DMS114 treated with DMSO at 0.1 percent for 48 hours (cell line): ENCODE results near the gene C9orf153.
A peak's percentile ranks its signal among the peaks of the same experiment; 100 is the strongest.

Source experiments
- DNase-seq: peaks from one replicate; lab custom pipeline; 2025; ENCODE audit not compliant: unreplicated experiment; lab: John Stamatoyannopoulos, UW

Gene C9orf153

DNA sequence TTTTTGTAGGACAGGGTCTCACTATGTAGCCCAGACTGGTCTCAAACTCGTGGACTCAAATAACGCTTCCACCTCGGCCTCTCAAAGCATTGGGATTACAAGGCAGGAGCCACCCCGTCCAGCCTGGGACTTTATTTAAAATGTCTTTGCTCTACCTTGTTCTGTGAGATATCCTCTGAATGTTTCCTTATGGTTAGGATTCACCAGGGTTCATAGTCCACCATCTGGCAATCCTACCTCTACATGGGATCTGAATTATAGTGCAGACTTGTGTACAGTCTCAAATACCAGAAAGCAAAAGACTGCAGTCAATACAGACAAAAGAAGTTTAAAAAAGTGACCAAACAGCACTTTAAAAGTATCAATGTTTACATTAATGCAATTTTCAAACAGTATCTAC is 12.8 kb upstream of the C9orf153 start:
- no peak for DNase-seq

DNA sequence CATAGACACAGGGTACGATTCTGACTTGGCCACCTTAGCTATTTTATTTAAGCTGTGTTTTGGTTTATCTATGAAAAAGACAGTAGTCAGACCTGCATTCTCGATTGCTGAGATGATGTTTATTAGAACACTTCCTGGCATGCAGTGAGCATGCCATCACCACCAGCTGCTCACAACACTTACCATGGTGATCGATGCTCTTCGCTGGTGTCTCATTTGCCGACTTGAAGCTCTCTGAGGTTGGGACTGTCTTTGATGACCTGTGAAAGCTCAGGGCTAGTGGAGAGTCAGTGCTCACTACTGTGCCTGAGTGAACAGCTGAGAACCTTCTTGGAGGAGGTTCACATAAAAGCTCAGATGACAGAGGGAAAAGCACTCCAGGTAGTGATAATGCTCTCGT is 4.4 kb upstream of the C9orf153 start:
- DNase-seq: no peak

- no peak for DNase-seq
Observed at GRCh38 chr9:86262492-86262891, 3.0 kb upstream of the C9orf153 start.

GRCh38 chr9:86257391-86257790 is 2.1 kb downstream of the C9orf153 start:
- no peak for DNase-seq

DNA sequence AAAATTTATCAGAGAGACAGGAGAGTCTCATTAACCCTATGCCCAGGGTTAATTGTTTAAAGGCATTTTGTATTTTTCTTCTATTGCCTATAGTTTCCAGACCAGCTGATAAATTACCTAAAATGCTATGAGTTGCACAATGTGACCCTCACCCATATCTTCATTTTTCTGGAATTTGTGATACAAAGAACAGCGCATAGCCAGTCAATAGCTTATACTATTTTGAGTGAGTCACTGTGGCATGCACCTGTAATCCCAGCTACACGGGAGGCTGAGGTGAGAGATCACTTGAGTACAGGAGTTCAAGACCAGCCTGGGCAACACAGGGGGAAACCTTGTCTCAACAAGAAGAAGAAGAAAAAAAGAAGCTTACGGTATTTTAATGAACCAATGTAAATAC is 2.8 kb downstream of the C9orf153 start:
- DNase-seq: no peak

GRCh38 chr9:86253577-86253976 is 5.9 kb downstream of the C9orf153 start:
- DNase-seq: no peak

DNA sequence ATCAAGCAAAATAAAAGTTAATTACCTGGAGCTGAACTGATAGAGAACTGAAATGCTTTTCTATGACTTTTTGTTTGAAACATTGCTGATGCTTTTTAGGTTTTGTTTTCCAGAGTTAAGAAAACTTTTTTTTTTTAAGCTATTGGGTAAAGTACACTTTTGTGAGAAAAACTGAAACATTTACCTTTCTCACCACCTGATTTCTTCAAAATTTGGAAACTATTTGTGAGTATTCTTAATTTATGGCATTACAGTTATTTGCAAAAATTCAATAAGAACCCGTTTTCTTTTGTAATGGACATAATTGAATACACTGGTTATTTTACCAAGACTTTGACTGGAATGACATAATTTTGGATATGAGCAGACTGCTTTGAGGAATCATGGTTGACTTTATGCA is 6.6 kb downstream of the C9orf153 start:
- DNase-seq: no peak

- DNase-seq: no peak
Observed at GRCh38 chr9:86250123-86250522, 9.3 kb downstream of the C9orf153 start.

GRCh38 chr9:86248746-86249145 is 10.7 kb downstream of the C9orf153 start:
- DNase-seq: no peak

GRCh38 chr9:86246752-86247161 is 12.7 kb downstream of the C9orf153 start:
- DNase-seq: no peak

- no peak for DNase-seq
Observed at GRCh38 chr9:86242071-86242470, 17.4 kb downstream of the C9orf153 start.

DNA sequence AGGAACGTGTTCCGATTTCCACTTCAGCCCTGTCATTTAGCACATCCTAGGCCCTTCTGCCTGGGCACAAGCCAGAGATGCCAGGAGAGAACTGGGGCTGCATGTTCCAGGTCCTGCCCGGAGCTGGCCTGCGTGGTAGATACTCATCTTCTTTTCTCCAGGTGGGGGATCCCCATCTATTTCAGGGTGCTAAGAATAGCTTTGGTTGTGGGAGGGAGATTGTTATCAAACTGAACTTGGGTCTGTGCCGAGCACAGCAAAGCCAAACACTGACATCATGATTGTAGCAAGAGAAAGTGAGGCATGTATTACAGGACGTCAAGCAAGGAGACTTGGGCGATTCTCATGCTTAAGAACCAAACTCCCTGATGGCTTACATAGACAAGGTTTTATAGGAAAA is 18.2 kb downstream of the C9orf153 start:
- DNase-seq: no peak

- DNase-seq: peak; percentile 11
Observed at GRCh38 chr9:86238861-86239770, 20.3 kb downstream of the C9orf153 start.

DNA sequence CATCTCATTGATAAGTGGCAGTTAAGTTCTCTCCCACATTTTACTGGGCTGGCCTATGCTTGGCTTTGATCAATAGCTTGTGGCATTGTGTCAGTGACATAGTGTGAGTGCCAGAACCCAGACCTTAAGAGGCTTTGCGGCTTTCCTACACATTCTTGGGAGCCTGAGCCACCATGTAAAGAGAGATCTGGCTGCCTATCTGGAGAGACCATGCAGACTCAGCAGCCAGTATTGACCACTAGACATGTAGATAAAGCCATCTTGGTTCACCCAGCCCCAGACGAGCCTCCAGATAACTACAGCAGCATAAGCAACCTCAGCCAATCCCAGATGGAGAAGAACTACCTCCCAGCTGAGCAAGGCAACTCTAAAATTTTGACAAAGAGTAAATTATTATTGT is 28.6 kb downstream of the C9orf153 start:
- DNase-seq: no peak

- DNase-seq: no peak
Observed at GRCh38 chr9:86222667-86223066, 36.8 kb downstream of the C9orf153 start.

DNA sequence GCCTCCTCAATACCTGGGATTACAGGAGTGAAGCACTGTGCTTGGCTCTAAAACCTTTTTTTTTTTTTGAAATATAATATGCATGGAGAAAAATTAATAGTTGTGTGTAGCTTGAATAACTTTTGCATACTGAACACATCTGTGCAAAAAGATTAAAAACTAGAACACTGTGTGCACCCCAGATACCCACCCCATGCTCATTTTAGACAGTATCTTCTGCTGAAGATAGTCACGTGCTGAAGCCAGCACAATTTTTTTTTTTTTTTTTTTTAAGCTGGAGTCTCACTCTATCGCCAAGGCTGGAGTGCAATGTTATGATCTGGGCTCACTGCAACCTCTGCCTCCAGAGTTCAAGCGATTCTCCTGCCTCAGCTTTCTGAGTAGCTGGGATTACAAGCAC is 39.9 kb downstream of the C9orf153 start:
- DNase-seq: no peak

DNA sequence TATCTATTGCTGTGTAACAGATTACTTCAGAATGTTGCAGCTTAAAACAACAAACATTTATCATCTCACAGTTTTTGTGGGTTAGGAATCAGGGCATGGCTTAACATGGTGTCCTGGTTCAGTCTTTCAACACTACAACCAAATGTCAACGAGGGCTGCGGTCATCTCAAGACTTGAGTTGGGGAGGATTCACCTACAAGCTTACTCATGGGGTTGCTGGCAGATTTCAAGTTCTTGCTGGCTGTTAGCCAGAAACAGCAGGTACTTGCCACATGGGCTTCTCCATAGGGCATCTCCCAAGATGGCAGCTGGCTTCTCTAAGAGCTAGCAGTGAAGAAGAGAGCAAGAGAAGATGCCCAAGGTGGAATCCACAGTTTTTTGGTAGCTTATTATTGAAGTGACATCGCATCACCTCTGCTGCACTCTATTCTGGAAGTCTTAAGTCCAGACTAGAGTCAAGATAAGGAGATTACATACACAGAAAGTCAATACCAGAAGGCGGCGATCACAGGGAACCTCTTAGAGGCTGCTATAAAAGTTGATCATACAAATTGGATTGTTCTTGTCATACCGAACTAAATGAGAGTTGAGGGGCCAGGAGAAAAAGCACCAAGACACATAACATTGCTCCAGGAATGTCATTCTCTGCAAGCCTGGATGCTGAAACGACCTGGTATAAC is 42.2 kb downstream of the C9orf153 start:
- DNase-seq: no peak

DNA sequence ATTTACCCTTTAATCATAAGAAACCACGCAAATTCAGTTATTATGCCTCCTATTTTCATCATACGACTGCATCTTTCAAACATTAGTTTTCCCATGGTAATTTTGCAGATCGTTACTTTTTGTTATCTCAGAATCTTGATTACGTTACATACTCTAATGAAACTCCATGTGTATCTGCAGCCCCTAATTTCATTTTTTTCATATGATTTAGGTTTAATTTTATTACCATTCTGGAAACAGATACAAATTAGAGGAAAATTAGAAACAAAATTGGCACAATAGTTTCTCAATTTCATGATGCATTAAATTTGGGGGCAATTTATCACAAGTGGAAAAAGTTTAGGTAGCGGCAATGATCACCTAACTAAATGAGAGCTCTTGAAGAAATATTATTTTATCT is 52.3 kb downstream of the C9orf153 start:
- DNase-seq: no peak

GRCh38 chr9:86202338-86202882 is 57.0 kb downstream of the C9orf153 start:
- peak; percentile 22 for DNase-seq

GRCh38 chr9:86201474-86202337 is 57.8 kb downstream of the C9orf153 start:
- no peak for DNase-seq

- DNase-seq: no peak
Observed at GRCh38 chr9:86200599-86201162, 58.8 kb downstream of the C9orf153 start.
